GM23338 (cell line): ENCODE measurements around the gene CPXM1. TPM values are rescaled to one million over a fixed set of nuclear protein-coding genes. Genes with fewer than 3 reads are reported as not detected.

Experiments used
- ATAC-seq: fragments of 200-7000 bp; cut with Tn5 transposase; 3 replicates; pipeline ENCODE4 v1.9.1; 2020
- DNase-seq: peaks from one replicate; pipeline ENCODE4 v3.0.0-alpha.2; 2015; ENCODE audit warnings: low spot score
- H2AFZ ChIP-seq: fragments of 200-600 bp; sonication (generic); 2 replicates; pipeline ENCODE4 v1.8.0; 2016; ENCODE audit warnings: antibody characterized with exemption, mild to moderate bottlenecking, moderate library complexity
- H3F3A ChIP-seq: fragments of 200-600 bp; sonication (generic); replicated peaks from 2 replicates; pipeline ENCODE4 v1.8.0; 2017; ENCODE audit warnings: antibody characterized with exemption, mixed run types, low read depth
- H3K27ac ChIP-seq: fragments of 200-600 bp; sonication (generic); 2 replicates; pipeline ENCODE4 v1.6.1; 2016; ENCODE audit warnings: low read depth
- H3K27me3 ChIP-seq: fragments of 200-600 bp; sonication (generic); 2 replicates; pipeline ENCODE4 v1.8.0; 2016; ENCODE audit warnings: mild to moderate bottlenecking, mixed run types, moderate library complexity; ENCODE audit not compliant: insufficient read depth
- H3K36me3 ChIP-seq: fragments of 200-600 bp; sonication (generic); 2 replicates; pipeline ENCODE4 v1.8.0; 2016; ENCODE audit warnings: mild to moderate bottlenecking; ENCODE audit not compliant: insufficient read depth
- H3K4me1 ChIP-seq: fragments of 200-600 bp; sonication (generic); 2 replicates; pipeline ENCODE4 v1.8.0; 2016; ENCODE audit warnings: mild to moderate bottlenecking, moderate library complexity; ENCODE audit not compliant: insufficient read depth
- H3K4me2 ChIP-seq: fragments of 200-600 bp; sonication (generic); 2 replicates; pipeline ENCODE4 v1.7.1; 2017; ENCODE audit warnings: mixed run types
- H3K4me3 ChIP-seq: fragments of 200-600 bp; sonication (generic); 2 replicates; pipeline ENCODE4 v1.6.1; 2016; ENCODE audit warnings: mixed run types
- H3K79me2 ChIP-seq: fragments of 200-600 bp; sonication (generic); replicated peaks from 2 replicates; pipeline ENCODE4 v1.8.0; 2017; ENCODE audit warnings: mild to moderate bottlenecking; ENCODE audit not compliant: insufficient read depth
- H3K9me2 ChIP-seq: fragments of 200-600 bp; sonication (generic); 2 replicates; pipeline ENCODE4 v1.8.0; 2017; ENCODE audit not compliant: insufficient read depth
- H4K20me1 ChIP-seq: fragments of 200-600 bp; sonication (generic); replicated peaks from 2 replicates; pipeline ENCODE4 v1.8.0; 2017; ENCODE audit warnings: mild to moderate bottlenecking; ENCODE audit not compliant: insufficient read depth
- H3K27ac Mint-ChIP-seq: 2 replicates; pipeline ENCODE4 v1.8.0; 2020; ENCODE audit warnings: inconsistent platforms, mild to moderate bottlenecking, moderate library complexity, mixed read lengths
- H3K27me3 Mint-ChIP-seq: 3 replicates; pipeline ENCODE4 v1.8.0; 2022; ENCODE audit warnings: low read depth, mild to moderate bottlenecking, moderate library complexity, mixed read lengths, inconsistent platforms; ENCODE audit not compliant: insufficient read depth, poor library complexity
- H3K36me3 Mint-ChIP-seq: 3 replicates; pipeline ENCODE4 v1.8.0; 2021; ENCODE audit warnings: low read depth, mild to moderate bottlenecking, inconsistent platforms, moderate library complexity, mixed read lengths
- H3K4me1 Mint-ChIP-seq: 3 replicates; pipeline ENCODE4 v1.8.0; 2020; ENCODE audit warnings: mild to moderate bottlenecking, inconsistent platforms, mixed read lengths
- H3K4me3 Mint-ChIP-seq: 3 replicates; pipeline ENCODE4 v1.8.0; 2021; ENCODE audit warnings: moderate library complexity, mild to moderate bottlenecking, inconsistent platforms, mixed read lengths
- H3K9me3 Mint-ChIP-seq: 3 replicates; pipeline ENCODE4 v1.8.0; 2020; ENCODE audit warnings: moderate library complexity, mild to moderate bottlenecking, inconsistent platforms, mixed read lengths
- CREB1 ChIP-seq: fragments of 250-450 bp; sonication (Bioruptor Pico); IDR thresholded peaks from 2 replicates; pipeline ENCODE4 v1.5.0; 2020; ENCODE audit warnings: low read depth, mild to moderate bottlenecking, moderate library complexity
- EZH2 ChIP-seq: fragments of 200-600 bp; sonication (generic); IDR thresholded peaks from one replicate; pipeline ENCODE4 v1.8.0; 2017; ENCODE audit warnings: antibody characterized with exemption, mild to moderate bottlenecking, low read depth; ENCODE audit not compliant: unreplicated experiment
- EZH2phosphoT487 ChIP-seq: fragments of 200-600 bp; sonication (generic); IDR thresholded peaks from one replicate; pipeline ENCODE4 v1.8.1; 2018; ENCODE audit warnings: antibody characterized with exemption; ENCODE audit not compliant: unreplicated experiment
- JUNB ChIP-seq: IDR thresholded peaks from one replicate; pipeline ENCODE4 v1.6.1; 2016; ENCODE audit warnings: antibody characterized with exemption; ENCODE audit not compliant: unreplicated experiment
- NANOG ChIP-seq: IDR thresholded peaks from 2 replicates; pipeline ENCODE4 v1.6.1; 2016; ENCODE audit warnings: antibody characterized with exemption, borderline replicate concordance
- POLR2AphosphoS5 ChIP-seq: IDR thresholded peaks from 2 replicates; pipeline ENCODE4 v1.6.1; 2016; ENCODE audit warnings: antibody characterized with exemption, low read depth
- STAT1 ChIP-seq: IDR thresholded peaks from one replicate; pipeline ENCODE4 v1.6.1; 2016; ENCODE audit warnings: antibody characterized with exemption; ENCODE audit not compliant: unreplicated experiment
- ZNF114 ChIP-seq: fragments of 250-450 bp; sonication (Bioruptor Pico); IDR thresholded peaks from 2 replicates; pipeline ENCODE4 v1.5.0; 2020; ENCODE audit warnings: mild to moderate bottlenecking, moderate library complexity
- ZNF331 ChIP-seq: fragments of 250-450 bp; sonication (Bioruptor Pico); IDR thresholded peaks from 2 replicates; pipeline ENCODE4 v1.5.0; 2020; ENCODE audit warnings: low read depth, mild to moderate bottlenecking, moderate library complexity
- polyA plus RNA-seq: library from polyadenylated mRNA; unstranded; fragments of >200 nt; fragmentation: Nextera tagmentation; extraction: Ambion mirVana; gene quantifications from 2 replicates; pipeline ENCODE4 v1.2.1, GENCODE V29; 2016
- total RNA-seq: library from RNA; depleted of rRNA; stranded (reverse); fragments of >200 nt; shearing (Covaris generic); gene quantifications from 2 replicates; pipeline ENCODE4 v1.2.3, GENCODE V29; 2014
- TF ChIP-seq, protein P1 (sequence below): IDR thresholded peaks from one replicate; pipeline ENCODE4 v1.6.1; 2018; ENCODE audit warnings: antibody characterized with exemption; ENCODE audit not compliant: unreplicated experiment
- TF ChIP-seq, protein P2 (sequence below): fragments of 250-450 bp; sonication (Bioruptor Pico); IDR thresholded peaks from 2 replicates; pipeline ENCODE4 v1.5.0; 2020; ENCODE audit warnings: mild to moderate bottlenecking, moderate library complexity
- TF ChIP-seq, protein P3 (sequence below), 2 experiments: fragments of 200-600 bp in 1 of 2; sonication (generic) in 1 of 2; conservative IDR thresholded peaks; 2 replicates each; pipeline versions ENCODE4 v1.5.1 to v1.6.1; 2016 to 2017; ENCODE audit warnings: antibody characterized with exemption in 2 of 2, low read depth in 2 of 2, mild to moderate bottlenecking in 2 of 2, moderate library complexity in 1 of 2
- TF ChIP-seq, protein P4 (sequence below): IDR thresholded peaks from 2 replicates; pipeline ENCODE4 v1.6.1; 2016; ENCODE audit warnings: antibody characterized with exemption

Gene CPXM1
- total and polyA plus RNA-seq, 2 experiments from 2014 or later = 17.0 to 29.3 TPM

DNA sequence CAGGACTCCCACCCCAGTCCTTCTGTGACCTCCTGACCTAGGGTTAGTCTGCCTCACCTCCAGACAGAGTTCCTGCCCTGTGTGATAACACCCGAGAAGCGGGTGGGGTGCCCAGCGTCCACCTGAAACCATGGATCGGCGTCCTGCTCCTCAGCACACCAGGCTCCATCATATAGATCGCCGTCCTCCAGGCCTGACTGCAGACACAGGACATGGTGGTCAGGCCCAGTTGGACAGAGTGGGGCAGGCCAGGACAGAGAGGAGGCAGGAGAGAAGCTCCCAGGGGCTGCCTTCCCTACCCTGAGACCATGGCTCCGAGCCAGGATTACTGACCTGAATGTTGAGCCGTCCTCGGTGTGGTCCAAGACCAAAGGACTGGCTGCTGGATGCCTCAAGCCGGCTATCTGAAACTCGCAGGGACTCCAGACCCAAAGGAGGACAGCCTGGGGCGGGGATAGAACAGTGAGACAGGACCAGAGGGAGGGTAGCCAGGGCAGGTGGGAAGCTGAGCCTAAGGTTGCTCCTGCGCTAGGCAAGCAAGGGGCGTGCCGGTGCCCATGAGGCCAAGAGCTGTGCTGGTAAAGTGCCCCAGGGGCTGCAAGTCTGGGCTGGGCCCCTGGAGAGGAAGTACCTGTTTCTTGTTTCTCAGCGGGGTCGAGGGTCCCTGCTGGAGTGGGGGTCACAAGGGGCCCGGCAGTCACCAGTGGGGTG lies 2.2 kb downstream of the CPXM1 start:
- peaks cover 37% of the 10 kb centered on the region for H3K27me3 Mint-ChIP-seq

More for the DNA sequence above, 2.2 kb downstream of the CPXM1 start:
- H3F3A ChIP-seq = 0 out of 2 replicates have a peak, but pooled peaks cover 4% of the 10 kb centered on the region
- Mint-ChIP-seq H3K4me1 (peaks cover 26% of the 10 kb centered on the region), H3K27ac (no peak overlapping the region), H3K36me3 (peaks cover 33% of the 10 kb centered on the region), H3K9me3 (no peaks in the 10 kb centered on the region), H3K4me3 (no peak overlapping the region; the same call in 2 of the 3 replicates)
- H3K4me1 ChIP-seq = peaks cover 19% of the 10 kb centered on the region; the same call in 1 of the 2 replicates
- no peak for ATAC-seq
- H3K27me3 ChIP-seq = peaks cover 44% of the 10 kb centered on the region
- peaks cover 3% of the 10 kb centered on the region; the same call in 1 of the 2 replicates for H4K20me1 ChIP-seq
- no peak overlapping the region for H3K4me3 ChIP-seq
- no peak overlapping the region for H2AFZ ChIP-seq
- no peak overlapping the region for H3K4me2 ChIP-seq
- H3K79me2 ChIP-seq = no peaks in the 10 kb centered on the region
- no peaks in the 10 kb centered on the region for H3K9me2 ChIP-seq
- TF ChIP-seq, protein P1, sequence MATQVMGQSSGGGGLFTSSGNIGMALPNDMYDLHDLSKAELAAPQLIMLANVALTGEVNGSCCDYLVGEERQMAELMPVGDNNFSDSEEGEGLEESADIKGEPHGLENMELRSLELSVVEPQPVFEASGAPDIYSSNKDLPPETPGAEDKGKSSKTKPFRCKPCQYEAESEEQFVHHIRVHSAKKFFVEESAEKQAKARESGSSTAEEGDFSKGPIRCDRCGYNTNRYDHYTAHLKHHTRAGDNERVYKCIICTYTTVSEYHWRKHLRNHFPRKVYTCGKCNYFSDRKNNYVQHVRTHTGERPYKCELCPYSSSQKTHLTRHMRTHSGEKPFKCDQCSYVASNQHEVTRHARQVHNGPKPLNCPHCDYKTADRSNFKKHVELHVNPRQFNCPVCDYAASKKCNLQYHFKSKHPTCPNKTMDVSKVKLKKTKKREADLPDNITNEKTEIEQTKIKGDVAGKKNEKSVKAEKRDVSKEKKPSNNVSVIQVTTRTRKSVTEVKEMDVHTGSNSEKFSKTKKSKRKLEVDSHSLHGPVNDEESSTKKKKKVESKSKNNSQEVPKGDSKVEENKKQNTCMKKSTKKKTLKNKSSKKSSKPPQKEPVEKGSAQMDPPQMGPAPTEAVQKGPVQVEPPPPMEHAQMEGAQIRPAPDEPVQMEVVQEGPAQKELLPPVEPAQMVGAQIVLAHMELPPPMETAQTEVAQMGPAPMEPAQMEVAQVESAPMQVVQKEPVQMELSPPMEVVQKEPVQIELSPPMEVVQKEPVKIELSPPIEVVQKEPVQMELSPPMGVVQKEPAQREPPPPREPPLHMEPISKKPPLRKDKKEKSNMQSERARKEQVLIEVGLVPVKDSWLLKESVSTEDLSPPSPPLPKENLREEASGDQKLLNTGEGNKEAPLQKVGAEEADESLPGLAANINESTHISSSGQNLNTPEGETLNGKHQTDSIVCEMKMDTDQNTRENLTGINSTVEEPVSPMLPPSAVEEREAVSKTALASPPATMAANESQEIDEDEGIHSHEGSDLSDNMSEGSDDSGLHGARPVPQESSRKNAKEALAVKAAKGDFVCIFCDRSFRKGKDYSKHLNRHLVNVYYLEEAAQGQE = no peak
- TF ChIP-seq POLR2AphosphoS5 (no peak), STAT1 (no peak), NANOG (no peak), CREB1 (CRISPR knock-in tag) (no peak), ZNF114 (no peak), EZH2phosphoT487 (no peak), JUNB (no peak), EZH2 (no peak), ZNF331 (CRISPR knock-in tag) (no peak)
- TF ChIP-seq, protein P2, sequence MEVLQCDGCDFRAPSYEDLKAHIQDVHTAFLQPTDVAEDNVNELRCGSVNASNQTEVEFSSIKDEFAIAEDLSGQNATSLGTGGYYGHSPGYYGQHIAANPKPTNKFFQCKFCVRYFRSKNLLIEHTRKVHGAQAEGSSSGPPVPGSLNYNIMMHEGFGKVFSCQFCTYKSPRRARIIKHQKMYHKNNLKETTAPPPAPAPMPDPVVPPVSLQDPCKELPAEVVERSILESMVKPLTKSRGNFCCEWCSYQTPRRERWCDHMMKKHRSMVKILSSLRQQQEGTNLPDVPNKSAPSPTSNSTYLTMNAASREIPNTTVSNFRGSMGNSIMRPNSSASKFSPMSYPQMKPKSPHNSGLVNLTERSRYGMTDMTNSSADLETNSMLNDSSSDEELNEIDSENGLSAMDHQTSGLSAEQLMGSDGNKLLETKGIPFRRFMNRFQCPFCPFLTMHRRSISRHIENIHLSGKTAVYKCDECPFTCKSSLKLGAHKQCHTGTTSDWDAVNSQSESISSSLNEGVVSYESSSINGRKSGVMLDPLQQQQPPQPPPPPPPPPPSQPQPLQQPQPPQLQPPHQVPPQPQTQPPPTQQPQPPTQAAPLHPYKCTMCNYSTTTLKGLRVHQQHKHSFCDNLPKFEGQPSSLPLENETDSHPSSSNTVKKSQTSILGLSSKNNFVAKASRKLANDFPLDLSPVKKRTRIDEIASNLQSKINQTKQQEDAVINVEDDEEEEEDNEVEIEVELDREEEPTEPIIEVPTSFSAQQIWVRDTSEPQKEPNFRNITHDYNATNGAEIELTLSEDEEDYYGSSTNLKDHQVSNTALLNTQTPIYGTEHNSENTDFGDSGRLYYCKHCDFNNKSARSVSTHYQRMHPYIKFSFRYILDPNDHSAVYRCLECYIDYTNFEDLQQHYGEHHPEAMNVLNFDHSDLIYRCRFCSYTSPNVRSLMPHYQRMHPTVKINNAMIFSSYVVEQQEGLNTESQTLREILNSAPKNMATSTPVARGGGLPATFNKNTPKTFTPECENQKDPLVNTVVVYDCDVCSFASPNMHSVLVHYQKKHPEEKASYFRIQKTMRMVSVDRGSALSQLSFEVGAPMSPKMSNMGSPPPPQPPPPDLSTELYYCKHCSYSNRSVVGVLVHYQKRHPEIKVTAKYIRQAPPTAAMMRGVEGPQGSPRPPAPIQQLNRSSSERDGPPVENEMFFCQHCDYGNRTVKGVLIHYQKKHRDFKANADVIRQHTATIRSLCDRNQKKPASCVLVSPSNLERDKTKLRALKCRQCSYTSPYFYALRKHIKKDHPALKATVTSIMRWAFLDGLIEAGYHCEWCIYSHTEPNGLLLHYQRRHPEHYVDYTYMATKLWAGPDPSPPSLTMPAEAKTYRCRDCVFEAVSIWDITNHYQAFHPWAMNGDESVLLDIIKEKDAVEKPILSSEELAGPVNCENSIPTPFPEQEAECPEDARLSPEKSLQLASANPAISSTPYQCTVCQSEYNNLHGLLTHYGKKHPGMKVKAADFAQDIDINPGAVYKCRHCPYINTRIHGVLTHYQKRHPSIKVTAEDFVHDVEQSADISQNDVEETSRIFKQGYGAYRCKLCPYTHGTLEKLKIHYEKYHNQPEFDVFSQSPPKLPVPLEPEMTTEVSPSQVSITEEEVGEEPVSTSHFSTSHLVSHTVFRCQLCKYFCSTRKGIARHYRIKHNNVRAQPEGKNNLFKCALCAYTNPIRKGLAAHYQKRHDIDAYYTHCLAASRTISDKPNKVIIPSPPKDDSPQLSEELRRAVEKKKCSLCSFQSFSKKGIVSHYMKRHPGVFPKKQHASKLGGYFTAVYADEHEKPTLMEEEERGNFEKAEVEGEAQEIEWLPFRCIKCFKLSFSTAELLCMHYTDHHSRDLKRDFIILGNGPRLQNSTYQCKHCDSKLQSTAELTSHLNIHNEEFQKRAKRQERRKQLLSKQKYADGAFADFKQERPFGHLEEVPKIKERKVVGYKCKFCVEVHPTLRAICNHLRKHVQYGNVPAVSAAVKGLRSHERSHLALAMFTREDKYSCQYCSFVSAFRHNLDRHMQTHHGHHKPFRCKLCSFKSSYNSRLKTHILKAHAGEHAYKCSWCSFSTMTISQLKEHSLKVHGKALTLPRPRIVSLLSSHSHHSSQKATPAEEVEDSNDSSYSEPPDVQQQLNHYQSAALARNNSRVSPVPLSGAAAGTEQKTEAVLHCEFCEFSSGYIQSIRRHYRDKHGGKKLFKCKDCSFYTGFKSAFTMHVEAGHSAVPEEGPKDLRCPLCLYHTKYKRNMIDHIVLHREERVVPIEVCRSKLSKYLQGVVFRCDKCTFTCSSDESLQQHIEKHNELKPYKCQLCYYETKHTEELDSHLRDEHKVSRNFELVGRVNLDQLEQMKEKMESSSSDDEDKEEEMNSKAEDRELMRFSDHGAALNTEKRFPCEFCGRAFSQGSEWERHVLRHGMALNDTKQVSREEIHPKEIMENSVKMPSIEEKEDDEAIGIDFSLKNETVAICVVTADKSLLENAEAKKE (CRISPR knock-in tag) = no peak
- TF ChIP-seq, protein P3, sequence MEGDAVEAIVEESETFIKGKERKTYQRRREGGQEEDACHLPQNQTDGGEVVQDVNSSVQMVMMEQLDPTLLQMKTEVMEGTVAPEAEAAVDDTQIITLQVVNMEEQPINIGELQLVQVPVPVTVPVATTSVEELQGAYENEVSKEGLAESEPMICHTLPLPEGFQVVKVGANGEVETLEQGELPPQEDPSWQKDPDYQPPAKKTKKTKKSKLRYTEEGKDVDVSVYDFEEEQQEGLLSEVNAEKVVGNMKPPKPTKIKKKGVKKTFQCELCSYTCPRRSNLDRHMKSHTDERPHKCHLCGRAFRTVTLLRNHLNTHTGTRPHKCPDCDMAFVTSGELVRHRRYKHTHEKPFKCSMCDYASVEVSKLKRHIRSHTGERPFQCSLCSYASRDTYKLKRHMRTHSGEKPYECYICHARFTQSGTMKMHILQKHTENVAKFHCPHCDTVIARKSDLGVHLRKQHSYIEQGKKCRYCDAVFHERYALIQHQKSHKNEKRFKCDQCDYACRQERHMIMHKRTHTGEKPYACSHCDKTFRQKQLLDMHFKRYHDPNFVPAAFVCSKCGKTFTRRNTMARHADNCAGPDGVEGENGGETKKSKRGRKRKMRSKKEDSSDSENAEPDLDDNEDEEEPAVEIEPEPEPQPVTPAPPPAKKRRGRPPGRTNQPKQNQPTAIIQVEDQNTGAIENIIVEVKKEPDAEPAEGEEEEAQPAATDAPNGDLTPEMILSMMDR (conservative IDR thresholded peaks at IDR 0.05; ENCODE audit: low read depth in 2 of 2) = no peak
- TF ChIP-seq, protein P4, sequence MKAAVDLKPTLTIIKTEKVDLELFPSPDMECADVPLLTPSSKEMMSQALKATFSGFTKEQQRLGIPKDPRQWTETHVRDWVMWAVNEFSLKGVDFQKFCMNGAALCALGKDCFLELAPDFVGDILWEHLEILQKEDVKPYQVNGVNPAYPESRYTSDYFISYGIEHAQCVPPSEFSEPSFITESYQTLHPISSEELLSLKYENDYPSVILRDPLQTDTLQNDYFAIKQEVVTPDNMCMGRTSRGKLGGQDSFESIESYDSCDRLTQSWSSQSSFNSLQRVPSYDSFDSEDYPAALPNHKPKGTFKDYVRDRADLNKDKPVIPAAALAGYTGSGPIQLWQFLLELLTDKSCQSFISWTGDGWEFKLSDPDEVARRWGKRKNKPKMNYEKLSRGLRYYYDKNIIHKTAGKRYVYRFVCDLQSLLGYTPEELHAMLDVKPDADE = no peak
- H3K36me3 ChIP-seq = no peaks in the 10 kb centered on the region
- DNase-seq = no peak
- no peak overlapping the region for H3K27ac ChIP-seq
